NB4 (cell line): ENCODE measurements around the gene KIF4A.

ENCODE experiments used
- DNase-seq: peaks from one replicate; pipeline ENCODE4 v3.0.0; 2010; ENCODE audit warnings: low read depth
- H3K4me3 ChIP-seq: one replicate; pipeline ENCODE4 v1.5.1; 2011; ENCODE audit warnings: mild to moderate bottlenecking, low read depth, low read length, moderate library complexity
- CTCF ChIP-seq: IDR thresholded peaks from one replicate; pipeline ENCODE4 v1.5.1; 2012; ENCODE audit warnings: low read depth, low read length
- MAX ChIP-seq: IDR thresholded peaks from 2 replicates; pipeline ENCODE4 v1.6.1; 2011; ENCODE audit warnings: low read depth, low read length
- MYC ChIP-seq: IDR thresholded peaks from 2 replicates; pipeline ENCODE4 v1.6.1; 2011; ENCODE audit warnings: low read depth, low read length
- POLR2A ChIP-seq: IDR thresholded peaks from 2 replicates; pipeline ENCODE4 v1.6.1; 2011; ENCODE audit warnings: mild to moderate bottlenecking; ENCODE audit not compliant: insufficient read length; ENCODE audit errors: extremely low read depth

The KIF4A gene

GRCh38 chrX:70453024-70453618 lies 163.2 kb downstream of the KIF4A start:
- DNase-seq = no peak
- H3K4me3 ChIP-seq = no peak overlapping the region
- TF ChIP-seq POLR2A (no peak), MAX (no peak), MYC (no peak), CTCF (no peak)

GRCh38 chrX:70454441-70455365 lies 164.8 kb downstream of the KIF4A start:
- peak; percentile 56 for DNase-seq
- no peak for TF ChIP-seq MAX
- peak; percentile 79 for TF ChIP-seq CTCF
- H3K4me3 ChIP-seq = no peak overlapping the region

- TF ChIP-seq MAX (no peak), POLR2A (no peak), CTCF (no peak), MYC (no peak)
Measured at GRCh38 chrX:70455366-70456202, 165.7 kb downstream of the KIF4A start.

GRCh38 chrX:70456256-70456655 lies 166.4 kb downstream of the KIF4A start:
- TF ChIP-seq MAX (no peak), MYC (no peak), CTCF (no peak), POLR2A (no peak)
- no peak overlapping the region for H3K4me3 ChIP-seq
- no peak for DNase-seq

More at GRCh38 chrX:70455366-70456202, 165.7 kb downstream of the KIF4A start:
- no peak for DNase-seq
- H3K4me3 ChIP-seq = no peak overlapping the region

- H3K4me3 ChIP-seq = no peak overlapping the region
- no peak for DNase-seq
- TF ChIP-seq MAX (no peak), POLR2A (no peak), MYC (no peak), CTCF (no peak)
Measured at GRCh38 chrX:70461026-70461425, 171.1 kb downstream of the KIF4A start.
